GM23338 (cell line): ENCODE data around the gene RAMAC. TPM values are rescaled to one million over a fixed set of nuclear protein-coding genes. Genes with fewer than 3 reads are reported as not detected.

Experiments used
- ATAC-seq: fragments of 200-7000 bp; cut with Tn5 transposase; 3 replicates; pipeline ENCODE4 v1.9.1; 2020
- DNase-seq: peaks from one replicate; pipeline ENCODE4 v3.0.0-alpha.2; 2015; ENCODE audit warnings: low spot score
- H2AFZ ChIP-seq: fragments of 200-600 bp; sonication (generic); 2 replicates; pipeline ENCODE4 v1.8.0; 2016; ENCODE audit warnings: antibody characterized with exemption, mild to moderate bottlenecking, moderate library complexity
- H3F3A ChIP-seq: fragments of 200-600 bp; sonication (generic); replicated peaks from 2 replicates; pipeline ENCODE4 v1.8.0; 2017; ENCODE audit warnings: antibody characterized with exemption, mixed run types, low read depth
- H3K27ac ChIP-seq: fragments of 200-600 bp; sonication (generic); 2 replicates; pipeline ENCODE4 v1.6.1; 2016; ENCODE audit warnings: low read depth
- H3K27me3 ChIP-seq: fragments of 200-600 bp; sonication (generic); 2 replicates; pipeline ENCODE4 v1.8.0; 2016; ENCODE audit warnings: mild to moderate bottlenecking, mixed run types, moderate library complexity; ENCODE audit not compliant: insufficient read depth
- H3K36me3 ChIP-seq: fragments of 200-600 bp; sonication (generic); 2 replicates; pipeline ENCODE4 v1.8.0; 2016; ENCODE audit warnings: mild to moderate bottlenecking; ENCODE audit not compliant: insufficient read depth
- H3K4me1 ChIP-seq: fragments of 200-600 bp; sonication (generic); 2 replicates; pipeline ENCODE4 v1.8.0; 2016; ENCODE audit warnings: mild to moderate bottlenecking, moderate library complexity; ENCODE audit not compliant: insufficient read depth
- H3K4me2 ChIP-seq: fragments of 200-600 bp; sonication (generic); 2 replicates; pipeline ENCODE4 v1.7.1; 2017; ENCODE audit warnings: mixed run types
- H3K4me3 ChIP-seq: fragments of 200-600 bp; sonication (generic); 2 replicates; pipeline ENCODE4 v1.6.1; 2016; ENCODE audit warnings: mixed run types
- H3K79me2 ChIP-seq: fragments of 200-600 bp; sonication (generic); replicated peaks from 2 replicates; pipeline ENCODE4 v1.8.0; 2017; ENCODE audit warnings: mild to moderate bottlenecking; ENCODE audit not compliant: insufficient read depth
- H3K9me2 ChIP-seq: fragments of 200-600 bp; sonication (generic); 2 replicates; pipeline ENCODE4 v1.8.0; 2017; ENCODE audit not compliant: insufficient read depth
- H4K20me1 ChIP-seq: fragments of 200-600 bp; sonication (generic); replicated peaks from 2 replicates; pipeline ENCODE4 v1.8.0; 2017; ENCODE audit warnings: mild to moderate bottlenecking; ENCODE audit not compliant: insufficient read depth
- H3K27ac Mint-ChIP-seq: 2 replicates; pipeline ENCODE4 v1.8.0; 2020; ENCODE audit warnings: inconsistent platforms, mild to moderate bottlenecking, moderate library complexity, mixed read lengths
- H3K27me3 Mint-ChIP-seq: 3 replicates; pipeline ENCODE4 v1.8.0; 2022; ENCODE audit warnings: low read depth, mild to moderate bottlenecking, moderate library complexity, mixed read lengths, inconsistent platforms; ENCODE audit not compliant: insufficient read depth, poor library complexity
- H3K36me3 Mint-ChIP-seq: 3 replicates; pipeline ENCODE4 v1.8.0; 2021; ENCODE audit warnings: low read depth, mild to moderate bottlenecking, inconsistent platforms, moderate library complexity, mixed read lengths
- H3K4me1 Mint-ChIP-seq: 3 replicates; pipeline ENCODE4 v1.8.0; 2020; ENCODE audit warnings: mild to moderate bottlenecking, inconsistent platforms, mixed read lengths
- H3K4me3 Mint-ChIP-seq: 3 replicates; pipeline ENCODE4 v1.8.0; 2021; ENCODE audit warnings: moderate library complexity, mild to moderate bottlenecking, inconsistent platforms, mixed read lengths
- H3K9me3 Mint-ChIP-seq: 3 replicates; pipeline ENCODE4 v1.8.0; 2020; ENCODE audit warnings: moderate library complexity, mild to moderate bottlenecking, inconsistent platforms, mixed read lengths
- CREB1 ChIP-seq: fragments of 250-450 bp; sonication (Bioruptor Pico); IDR thresholded peaks from 2 replicates; pipeline ENCODE4 v1.5.0; 2020; ENCODE audit warnings: low read depth, mild to moderate bottlenecking, moderate library complexity
- ETS1 ChIP-seq: IDR thresholded peaks from 2 replicates; pipeline ENCODE4 v1.6.1; 2016; ENCODE audit warnings: antibody characterized with exemption
- EZH2phosphoT487 ChIP-seq: fragments of 200-600 bp; sonication (generic); IDR thresholded peaks from one replicate; pipeline ENCODE4 v1.8.1; 2018; ENCODE audit warnings: antibody characterized with exemption; ENCODE audit not compliant: unreplicated experiment
- JUNB ChIP-seq: IDR thresholded peaks from one replicate; pipeline ENCODE4 v1.6.1; 2016; ENCODE audit warnings: antibody characterized with exemption; ENCODE audit not compliant: unreplicated experiment
- NANOG ChIP-seq: IDR thresholded peaks from 2 replicates; pipeline ENCODE4 v1.6.1; 2016; ENCODE audit warnings: antibody characterized with exemption, borderline replicate concordance
- POLR2AphosphoS5 ChIP-seq: IDR thresholded peaks from 2 replicates; pipeline ENCODE4 v1.6.1; 2016; ENCODE audit warnings: antibody characterized with exemption, low read depth
- REST ChIP-seq: IDR thresholded peaks from one replicate; pipeline ENCODE4 v1.6.1; 2018; ENCODE audit warnings: antibody characterized with exemption; ENCODE audit not compliant: unreplicated experiment
- STAT1 ChIP-seq: IDR thresholded peaks from one replicate; pipeline ENCODE4 v1.6.1; 2016; ENCODE audit warnings: antibody characterized with exemption; ENCODE audit not compliant: unreplicated experiment
- ZNF114 ChIP-seq: fragments of 250-450 bp; sonication (Bioruptor Pico); IDR thresholded peaks from 2 replicates; pipeline ENCODE4 v1.5.0; 2020; ENCODE audit warnings: mild to moderate bottlenecking, moderate library complexity
- ZNF331 ChIP-seq: fragments of 250-450 bp; sonication (Bioruptor Pico); IDR thresholded peaks from 2 replicates; pipeline ENCODE4 v1.5.0; 2020; ENCODE audit warnings: low read depth, mild to moderate bottlenecking, moderate library complexity
- ZNF462 ChIP-seq: fragments of 250-450 bp; sonication (Bioruptor Pico); IDR thresholded peaks from 2 replicates; pipeline ENCODE4 v1.5.0; 2020; ENCODE audit warnings: mild to moderate bottlenecking, moderate library complexity
- polyA plus RNA-seq: library from polyadenylated mRNA; unstranded; fragments of >200 nt; fragmentation: Nextera tagmentation; extraction: Ambion mirVana; gene quantifications from 2 replicates; pipeline ENCODE4 v1.2.1, GENCODE V29; 2016
- total RNA-seq: library from RNA; depleted of rRNA; stranded (reverse); fragments of >200 nt; shearing (Covaris generic); gene quantifications from 2 replicates; pipeline ENCODE4 v1.2.3, GENCODE V29; 2014

Gene RAMAC
- total and polyA plus RNA-seq, 2 experiments from 2014 or later: 27.4 to 58.6 TPM

GRCh38 chr15:82966671-82967071 is 19.3 kb upstream of the RAMAC start:
- H3K4me2 ChIP-seq: no peak overlapping the region
- ATAC-seq: no peak
- Mint-ChIP-seq H3K27me3 (peaks cover 8% of the 10 kb centered on the region), H3K27ac (no peak overlapping the region), H3K9me3 (no peaks in the 10 kb centered on the region), H3K4me3 (no peak overlapping the region), H3K36me3 (no peaks in the 10 kb centered on the region), H3K4me1 (peaks cover 14% of the 10 kb centered on the region)
- no peaks in the 10 kb centered on the region for H3K79me2 ChIP-seq
- no peaks in the 10 kb centered on the region for H3K9me2 ChIP-seq
- no peak for DNase-seq
- H3K27me3 ChIP-seq: no peaks in the 10 kb centered on the region
- no peak overlapping the region for H2AFZ ChIP-seq
- H4K20me1 ChIP-seq: no peaks in the 10 kb centered on the region
- H3F3A ChIP-seq: no peaks in the 10 kb centered on the region
- H3K4me1 ChIP-seq: peaks cover 11% of the 10 kb centered on the region
- no peak overlapping the region for H3K4me3 ChIP-seq
- TF ChIP-seq NANOG (no peak), EZH2phosphoT487 (no peak), CREB1 (CRISPR knock-in tag) (no peak), ZNF331 (CRISPR knock-in tag) (no peak), ZNF114 (CRISPR knock-in tag) (no peak), ETS1 (no peak), POLR2AphosphoS5 (no peak), REST (no peak), JUNB (no peak), STAT1 (no peak)
- H3K27ac ChIP-seq: no peak overlapping the region
- no peaks in the 10 kb centered on the region for H3K36me3 ChIP-seq

GRCh38 chr15:82968066-82968465 is 17.9 kb upstream of the RAMAC start:
- H3K27ac Mint-ChIP-seq: no peak overlapping the region
- Histone ChIP-seq H3K4me3 (no peak overlapping the region), H3K4me1 (peaks cover 11% of the 10 kb centered on the region), H3K79me2 (no peaks in the 10 kb centered on the region), H3F3A (no peaks in the 10 kb centered on the region), H3K9me2 (no peaks in the 10 kb centered on the region), H2AFZ (no peak overlapping the region), H4K20me1 (no peaks in the 10 kb centered on the region), H3K27me3 (no peaks in the 10 kb centered on the region), H3K4me2 (no peak overlapping the region), H3K36me3 (no peaks in the 10 kb centered on the region), H3K27ac (no peak overlapping the region)
- H3K4me1 Mint-ChIP-seq: peaks cover 14% of the 10 kb centered on the region
- no peaks in the 10 kb centered on the region for H3K9me3 Mint-ChIP-seq
- H3K36me3 Mint-ChIP-seq: no peaks in the 10 kb centered on the region
- no peak for ATAC-seq
- no peak for DNase-seq
- H3K27me3 Mint-ChIP-seq: peaks cover 6% of the 10 kb centered on the region
- H3K4me3 Mint-ChIP-seq: no peak overlapping the region
- TF ChIP-seq ZNF462 (CRISPR knock-in tag): no peak
- no peak for TF ChIP-seq ZNF114 (CRISPR knock-in tag)
- no peak for TF ChIP-seq JUNB
- no peak for TF ChIP-seq ZNF331 (CRISPR knock-in tag)
- TF ChIP-seq CREB1 (CRISPR knock-in tag): no peak
